ENCODE measurements around the gene TRPV5. TPM values are rescaled to one million over a fixed set of nuclear protein-coding genes. Genes with fewer than 3 reads are reported as not detected.

The TRPV5 gene
- total and polyA plus RNA-seq, 2 of the 4 experiments (the other 2 are of a cell fraction): not detected

DNA sequence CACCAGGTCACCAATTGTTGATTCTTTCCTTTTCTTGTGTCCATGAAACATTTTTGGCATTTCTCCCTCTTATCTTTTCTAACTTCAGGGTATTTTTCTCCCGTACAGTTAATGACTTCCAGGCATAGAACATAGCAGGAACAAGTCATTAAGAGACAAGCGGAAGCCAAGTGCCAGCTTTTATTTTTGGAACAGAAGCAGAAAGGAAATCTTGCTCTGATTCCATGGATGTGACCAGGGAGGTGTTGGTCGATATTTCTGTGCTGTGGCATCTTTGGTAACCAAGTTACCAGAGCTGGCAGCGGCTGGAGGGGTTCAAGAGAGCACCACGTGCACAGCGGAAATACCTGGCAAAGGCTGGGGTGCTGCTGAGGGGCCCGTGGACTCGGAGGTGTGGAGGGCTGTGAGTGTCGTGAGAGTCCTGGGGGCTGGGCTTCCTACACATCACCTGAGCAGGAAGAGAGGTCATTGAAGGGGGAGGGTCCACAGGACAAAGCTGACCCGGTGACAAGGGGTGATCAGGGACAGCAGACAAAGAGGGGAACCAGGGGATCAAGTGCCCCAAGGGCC is 7.5 kb upstream of the TRPV5 start:
- Histone ChIP-seq H2BK20ac (ENCODE audit: low read depth, low read length) (no peak overlapping the region), H4K20me1 (ENCODE audit: insufficient read depth, low read length) (no peaks in the 10 kb centered on the region), H3K56ac (ENCODE audit: extremely low read depth, insufficient read depth, low read length) (no peak overlapping the region), H2BK15ac (ENCODE audit: low read depth, low read length) (no peak overlapping the region), H3K18ac (ENCODE audit: low read depth, low read length) (no peak overlapping the region), H2AK5ac (ENCODE audit: low read depth, low read length) (no peak overlapping the region), H3K4me2 (ENCODE audit: low read depth, low read length) (no peak overlapping the region), H3K4me1 (ENCODE audit: control insufficient read depth, insufficient read depth, low read length) (no peaks in the 10 kb centered on the region), H2BK5ac (ENCODE audit: low read depth, low read length, poor library complexity, severe bottlenecking) (no peak overlapping the region), H2AK9ac (replicated peaks; ENCODE audit: low read depth, low read length, poor library complexity) (no peak overlapping the region), H4K5ac (ENCODE audit: low read depth, low read length) (no peak overlapping the region), H3K23ac (ENCODE audit: low read depth, low read length) (no peak overlapping the region), H4K91ac (ENCODE audit: insufficient read depth, low read depth, low read length) (no peak overlapping the region), H3K14ac (replicated peaks; ENCODE audit: low read depth, low read length) (no peak overlapping the region), H3K9me3 (ENCODE audit: control insufficient read depth, insufficient read depth, low read length) (peaks cover 14% of the 10 kb centered on the region; the same call in 1 of the 2 replicates), H3K9ac (ENCODE audit: low read depth, low read length) (no peak overlapping the region), H3K4me3 (ENCODE audit: insufficient read depth, low read depth, low read length) (no peak overlapping the region), H3K4ac (ENCODE audit: low read depth, low read length) (no peak overlapping the region), H3K9me1 (ENCODE audit: insufficient read depth, low read length) (no peaks in the 10 kb centered on the region), H3K27ac (ENCODE audit: insufficient read depth, low read length) (no peak overlapping the region), H3K36me3 (ENCODE audit: control insufficient read depth, insufficient read depth, low read length) (no peaks in the 10 kb centered on the region), H3K27me3 (ENCODE audit: control insufficient read depth, insufficient read depth, low read length) (no peaks in the 10 kb centered on the region), H3K79me1 (ENCODE audit: low read depth in 1 of 2, low read length in 2 of 2) (no peaks in the 10 kb centered on the region), H4K8ac (ENCODE audit: low read depth in 2 of 2, low read length in 2 of 2) (no peak overlapping the region), H2AFZ (replicated peaks; ENCODE audit: low read length, poor library complexity) (no peak overlapping the region), H2BK120ac (ENCODE audit: low read depth, low read length) (no peak overlapping the region)
- TF ChIP-seq POLR2A (IDR thresholded peaks at IDR 0.05; ENCODE audit: low read depth, low read length) (no peak), CHD1 (IDR thresholded peaks at IDR 0.05; ENCODE audit: low read depth, low read length) (no peak), CEBPB (IDR thresholded peaks at IDR 0.05; ENCODE audit: low read depth, low read length) (no peak), SMC3 (IDR thresholded peaks at IDR 0.05; ENCODE audit: low read depth, low read length) (no peak), RFX5 (IDR thresholded peaks at IDR 0.05; ENCODE audit: low read depth, low read length) (no peak), RCOR1 (IDR thresholded peaks at IDR 0.05; ENCODE audit: insufficient replicate concordance, low read length) (no peak), RAD21 (IDR thresholded peaks at IDR 0.05; ENCODE audit: low read length) (no peak), MAFK (IDR thresholded peaks at IDR 0.05; ENCODE audit: low read depth, low read length) (no peak), NFE2L2 (IDR thresholded peaks at IDR 0.05; ENCODE audit: low read depth, low read length) (no peak), BHLHE40 (IDR thresholded peaks at IDR 0.05; ENCODE audit: low read depth, low read length) (no peak)
- TF ChIP-seq, protein P1, sequence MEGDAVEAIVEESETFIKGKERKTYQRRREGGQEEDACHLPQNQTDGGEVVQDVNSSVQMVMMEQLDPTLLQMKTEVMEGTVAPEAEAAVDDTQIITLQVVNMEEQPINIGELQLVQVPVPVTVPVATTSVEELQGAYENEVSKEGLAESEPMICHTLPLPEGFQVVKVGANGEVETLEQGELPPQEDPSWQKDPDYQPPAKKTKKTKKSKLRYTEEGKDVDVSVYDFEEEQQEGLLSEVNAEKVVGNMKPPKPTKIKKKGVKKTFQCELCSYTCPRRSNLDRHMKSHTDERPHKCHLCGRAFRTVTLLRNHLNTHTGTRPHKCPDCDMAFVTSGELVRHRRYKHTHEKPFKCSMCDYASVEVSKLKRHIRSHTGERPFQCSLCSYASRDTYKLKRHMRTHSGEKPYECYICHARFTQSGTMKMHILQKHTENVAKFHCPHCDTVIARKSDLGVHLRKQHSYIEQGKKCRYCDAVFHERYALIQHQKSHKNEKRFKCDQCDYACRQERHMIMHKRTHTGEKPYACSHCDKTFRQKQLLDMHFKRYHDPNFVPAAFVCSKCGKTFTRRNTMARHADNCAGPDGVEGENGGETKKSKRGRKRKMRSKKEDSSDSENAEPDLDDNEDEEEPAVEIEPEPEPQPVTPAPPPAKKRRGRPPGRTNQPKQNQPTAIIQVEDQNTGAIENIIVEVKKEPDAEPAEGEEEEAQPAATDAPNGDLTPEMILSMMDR (conservative IDR thresholded peaks at IDR 0.05; ENCODE audit: low read depth, low read length): no peak
- TF ChIP-seq, protein P2, sequence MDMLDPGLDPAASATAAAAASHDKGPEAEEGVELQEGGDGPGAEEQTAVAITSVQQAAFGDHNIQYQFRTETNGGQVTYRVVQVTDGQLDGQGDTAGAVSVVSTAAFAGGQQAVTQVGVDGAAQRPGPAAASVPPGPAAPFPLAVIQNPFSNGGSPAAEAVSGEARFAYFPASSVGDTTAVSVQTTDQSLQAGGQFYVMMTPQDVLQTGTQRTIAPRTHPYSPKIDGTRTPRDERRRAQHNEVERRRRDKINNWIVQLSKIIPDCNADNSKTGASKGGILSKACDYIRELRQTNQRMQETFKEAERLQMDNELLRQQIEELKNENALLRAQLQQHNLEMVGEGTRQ (IDR thresholded peaks at IDR 0.05; ENCODE audit: low read depth, low read length): no peak
- TF ChIP-seq, protein P3, sequence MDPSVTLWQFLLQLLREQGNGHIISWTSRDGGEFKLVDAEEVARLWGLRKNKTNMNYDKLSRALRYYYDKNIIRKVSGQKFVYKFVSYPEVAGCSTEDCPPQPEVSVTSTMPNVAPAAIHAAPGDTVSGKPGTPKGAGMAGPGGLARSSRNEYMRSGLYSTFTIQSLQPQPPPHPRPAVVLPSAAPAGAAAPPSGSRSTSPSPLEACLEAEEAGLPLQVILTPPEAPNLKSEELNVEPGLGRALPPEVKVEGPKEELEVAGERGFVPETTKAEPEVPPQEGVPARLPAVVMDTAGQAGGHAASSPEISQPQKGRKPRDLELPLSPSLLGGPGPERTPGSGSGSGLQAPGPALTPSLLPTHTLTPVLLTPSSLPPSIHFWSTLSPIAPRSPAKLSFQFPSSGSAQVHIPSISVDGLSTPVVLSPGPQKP (IDR thresholded peaks at IDR 0.05; ENCODE audit: borderline replicate concordance, low read depth, low read length): no peak
- ChIA-PET POLR2A (ENCODE audit: unreplicated experiment) (no interaction called here), CTCF (no interaction called here)
- ATAC-seq (ENCODE audit: low read depth): no peak
- intact Hi-C loops (cut with micrococcal nuclease) (no loop called here), dilution Hi-C loops (cut with HindIII; ENCODE audit: low sequenced_read_pairs, unreplicated experiment) (no loop called here), in situ Hi-C loops (cut with MboI; ENCODE audit: low sequenced_read_pairs) (no loop called here)
- BruUV-seq (replicated peaks): no TSS peak
- no peak for DNase-seq
- WGBS, 2 experiments (ENCODE audit: extremely low coverage in 2 of 2, insufficient read length in 1 of 2): 11% methylated on average over 5 of the region's 10 CpGs; no CpG with 5 or more reads in 1 of the 2 experiments
